CD4-positive, alpha-beta memory T cell (primary cell): Measurements from ENCODE around the gene CARF. TPM values are rescaled to one million over a fixed set of nuclear protein-coding genes. Genes with fewer than 3 reads are reported as not detected.

ENCODE experiments used
- CTCF ChIA-PET: fragments of 350-600 bp; sonication (Branson Sonifier 250); formaldehyde crosslinking; loops from one replicate; lab custom pipeline; 2021; ENCODE audit warnings: inconsistent platforms; ENCODE audit not compliant: partially characterized antibody; lab: Charles Lee
- POLR2A ChIA-PET: fragments of 350-600 bp; sonication (Branson Sonifier 250); formaldehyde crosslinking; loops from one replicate; lab custom pipeline; 2021; ENCODE audit not compliant: partially characterized antibody; lab: Charles Lee
- DNase-seq, 5 donors: peaks; one replicate each; pipeline versions ENCODE4 v3.0.0 to v3.0.0-alpha.2; 2020 to 2022; ENCODE audit warnings: mixed read lengths in 1 of 5
- H3K27ac ChIP-seq: one replicate; pipeline ENCODE4 v1.7.0; 2013; ENCODE audit warnings: low read depth, low read length
- H3K27me3 ChIP-seq: 2 replicates; pipeline ENCODE4 v1.7.0; 2013; ENCODE audit warnings: mild to moderate bottlenecking, low read length, moderate library complexity; ENCODE audit not compliant: insufficient read depth
- H3K36me3 ChIP-seq: 2 replicates; pipeline ENCODE4 v1.7.0; 2013; ENCODE audit warnings: mild to moderate bottlenecking, low read length, moderate library complexity; ENCODE audit not compliant: insufficient read depth
- H3K4me1 ChIP-seq: 2 replicates; pipeline ENCODE4 v1.7.0; 2013; ENCODE audit warnings: mild to moderate bottlenecking, low read length, moderate library complexity; ENCODE audit not compliant: insufficient read depth
- H3K4me3 ChIP-seq, 2 donors: one replicate each; pipeline ENCODE4 v1.7.0; 2013; ENCODE audit warnings: low read length in 2 of 2, mild to moderate bottlenecking in 1 of 2
- H3K9me3 ChIP-seq, 2 donors: one replicate each; pipeline ENCODE4 v1.7.0; 2013; ENCODE audit warnings: low read length in 2 of 2, control low read depth in 1 of 2; ENCODE audit not compliant: control insufficient read depth in 1 of 2
- H3K27ac Mint-ChIP-seq, 7 donors: one replicate each; pipeline ENCODE4 v1.8.0; 2020 to 2021; ENCODE audit warnings: mixed read lengths in 7 of 7, mild to moderate bottlenecking in 6 of 7, inconsistent platforms in 3 of 7, moderate library complexity in 3 of 7
- H3K27me3 Mint-ChIP-seq, 2 donors: one replicate each; pipeline ENCODE4 v1.8.0; 2020 to 2021; ENCODE audit warnings: mixed read lengths in 2 of 2
- H3K36me3 Mint-ChIP-seq, 2 donors: one replicate each; pipeline ENCODE4 v1.8.0; 2020 to 2021; ENCODE audit warnings: mixed read lengths in 2 of 2, inconsistent platforms in 1 of 2, mild to moderate bottlenecking in 1 of 2
- H3K4me1 Mint-ChIP-seq, 4 donors: one replicate each; pipeline ENCODE4 v1.8.0; 2020 to 2021; ENCODE audit warnings: mixed read lengths in 4 of 4, mild to moderate bottlenecking in 1 of 4
- H3K4me3 Mint-ChIP-seq, 8 donors: one replicate each; pipeline ENCODE4 v1.8.0; 2020 to 2021; ENCODE audit warnings: mixed read lengths in 8 of 8, mild to moderate bottlenecking in 7 of 8, moderate library complexity in 6 of 8, inconsistent platforms in 3 of 8
- H3K9me3 Mint-ChIP-seq, 8 donors: one replicate each; pipeline ENCODE4 v1.8.0; 2020 to 2021; ENCODE audit warnings: mixed read lengths in 8 of 8, mild to moderate bottlenecking in 5 of 8, inconsistent platforms in 3 of 8, moderate library complexity in 1 of 8
- intact Hi-C: fragments of 100-400 bp; cut with micrococcal nuclease; formaldehyde crosslinking; loops from one replicate; pipeline ENCODE4 v1.15.1; 2023
- polyA plus RNA-seq, 2 donors: library from polyadenylated mRNA; unstranded; fragments of 300-500 nt; fragmentation: Illumina TruSeq; gene quantifications; one replicate each; pipeline ENCODE4 v1.2.3, GENCODE V29; 2021
- total RNA-seq, 2 experiments: library from RNA; stranded (reverse); gene quantifications; one replicate each; pipeline ENCODE4 v1.2.3, GENCODE V29; 2021

CARF gene
- total and polyA plus RNA-seq, 4 experiments from 2014 or later, result 1.9 to 27.6 (median 14.9) TPM

DNA sequence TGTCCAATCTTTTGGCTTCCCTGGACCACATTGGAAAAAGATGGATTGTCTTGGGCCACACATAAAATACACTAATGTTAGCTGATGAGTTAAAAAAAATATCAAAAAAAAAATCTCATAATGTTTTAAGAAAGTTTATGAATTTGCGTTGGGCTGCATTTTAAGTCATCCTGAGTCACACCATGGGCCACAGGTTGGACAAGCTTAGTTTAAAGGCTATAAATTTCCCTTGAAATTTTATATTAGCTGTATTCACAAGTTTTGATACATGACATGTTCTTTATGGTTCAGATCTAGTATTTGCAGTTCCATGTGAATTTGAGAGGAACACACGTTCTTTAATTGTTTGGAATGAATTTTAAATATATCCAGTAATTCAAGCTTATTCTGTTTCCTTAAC, 21.9 kb downstream of the CARF start:
- H3K27ac Mint-ChIP-seq, result peak overlapping the region in 1 of 7 donors; percentile 24
- Histone ChIP-seq H3K27ac (no peak overlapping the region), H3K4me1 (no peaks in the 10 kb centered on the region), H3K4me3 (no peak overlapping the region), H3K9me3 (no peaks in the 10 kb centered on the region), H3K36me3 (no peaks in the 10 kb centered on the region), H3K27me3 (no peaks in the 10 kb centered on the region)
- H3K4me1 Mint-ChIP-seq, result peaks cover 0 to 7% (median 3%) of the 10 kb centered on the region in 4 donors
- ChIA-PET POLR2A (no interaction called here), CTCF (no interaction called here)
- H3K9me3 Mint-ChIP-seq, result no peaks in the 10 kb centered on the region
- intact Hi-C loops, result no loop called here
- no peaks in the 10 kb centered on the region for H3K27me3 Mint-ChIP-seq
- peaks cover 45 to 49% of the 10 kb centered on the region in 2 donors for H3K36me3 Mint-ChIP-seq
- DNase-seq, result no peak
- no peak overlapping the region for H3K4me3 Mint-ChIP-seq

- CTCF ChIA-PET, result no interaction called here
- POLR2A ChIA-PET, result no interaction called here
- no peaks in the 10 kb centered on the region for H3K36me3 ChIP-seq
- H3K4me3 ChIP-seq, result no peak overlapping the region
- DNase-seq, result no peak
- H3K4me3 Mint-ChIP-seq, result no peak overlapping the region
- H3K36me3 Mint-ChIP-seq, result peaks cover 41 to 46% of the 10 kb centered on the region in 2 donors
- no peaks in the 10 kb centered on the region for H3K27me3 ChIP-seq
- intact Hi-C loops, result no loop called here
- H3K27me3 Mint-ChIP-seq, result no peaks in the 10 kb centered on the region
- no peaks in the 10 kb centered on the region for H3K9me3 Mint-ChIP-seq
- H3K9me3 ChIP-seq, result no peaks in the 10 kb centered on the region
- no peaks in the 10 kb centered on the region for H3K4me1 ChIP-seq
- H3K4me1 Mint-ChIP-seq, result peaks cover 0 to 5% (median 3%) of the 10 kb centered on the region in 4 donors
- H3K27ac ChIP-seq, result no peak overlapping the region
- peak overlapping the region in 2 of 7 donors; percentile 18 to 24 for H3K27ac Mint-ChIP-seq
Measured at GRCh38 chr2:202934456-202934855, 22.4 kb downstream of the CARF start.

GRCh38 chr2:202938960-202939359, 26.9 kb downstream of the CARF start:
- no peak overlapping the region for H3K4me3 Mint-ChIP-seq
- intact Hi-C loops, result no loop called here
- ChIA-PET POLR2A (no interaction called here), CTCF (no interaction called here)
- no peak overlapping the region for H3K27ac Mint-ChIP-seq
- no peaks in the 10 kb centered on the region for H3K27me3 ChIP-seq
- H3K9me3 Mint-ChIP-seq, result no peaks in the 10 kb centered on the region
- DNase-seq, result no peak
- H3K27me3 Mint-ChIP-seq, result no peaks in the 10 kb centered on the region
- no peaks in the 10 kb centered on the region for H3K4me1 ChIP-seq
- H3K4me1 Mint-ChIP-seq, result no peaks in the 10 kb centered on the region
- H3K4me3 ChIP-seq, result no peak overlapping the region
- H3K9me3 ChIP-seq, result no peaks in the 10 kb centered on the region
- H3K36me3 ChIP-seq, result no peaks in the 10 kb centered on the region
- no peak overlapping the region for H3K27ac ChIP-seq
- H3K36me3 Mint-ChIP-seq, result peaks cover 29 to 33% of the 10 kb centered on the region in 2 donors

GRCh38 chr2:202941771-202942170, 29.7 kb downstream of the CARF start:
- no peak overlapping the region for H3K27ac ChIP-seq
- no peak overlapping the region for H3K4me3 ChIP-seq
- intact Hi-C loops, result no loop called here
- no peaks in the 10 kb centered on the region for H3K4me1 ChIP-seq
- DNase-seq, result no peak
- CTCF ChIA-PET, result interaction anchor here (0.7 to 1.6 kb wide), 3 partner anchors 10 to 197 kb away, joined by 3 read pairs; no protein-coding TSS in a partner anchor
- H3K27me3 ChIP-seq, result no peaks in the 10 kb centered on the region
- Mint-ChIP-seq H3K4me1 (no peaks in the 10 kb centered on the region), H3K9me3 (peaks cover under 1 to 16% (median 8%) of the 10 kb centered on the region in 8 donors), H3K4me3 (no peak overlapping the region), H3K36me3 (peaks cover 46 to 48% of the 10 kb centered on the region in 2 donors), H3K27me3 (no peaks in the 10 kb centered on the region), H3K27ac (no peak overlapping the region)
- POLR2A ChIA-PET, result interaction anchor here (0.6 kb wide), 1 partner anchor 368 kb away, joined by 4 read pairs; no protein-coding TSS in a partner anchor
- no peaks in the 10 kb centered on the region for H3K9me3 ChIP-seq
- no peaks in the 10 kb centered on the region for H3K36me3 ChIP-seq

- no peaks in the 10 kb centered on the region for H3K4me1 Mint-ChIP-seq
- ChIA-PET POLR2A (no interaction called here), CTCF (no interaction called here)
- no peak overlapping the region for H3K4me3 ChIP-seq
- no peak for DNase-seq
- peaks cover 54 to 55% of the 10 kb centered on the region in 2 donors for H3K36me3 Mint-ChIP-seq
- no peaks in the 10 kb centered on the region for H3K9me3 ChIP-seq
- H3K27ac ChIP-seq, result no peak overlapping the region
- peaks cover 2 to 31% (median 16%) of the 10 kb centered on the region in 8 donors for H3K9me3 Mint-ChIP-seq
- intact Hi-C loops, result no loop called here
- H3K36me3 ChIP-seq, result no peaks in the 10 kb centered on the region
- no peaks in the 10 kb centered on the region for H3K4me1 ChIP-seq
- H3K27ac Mint-ChIP-seq, result no peak overlapping the region
- H3K27me3 Mint-ChIP-seq, result no peaks in the 10 kb centered on the region
- H3K27me3 ChIP-seq, result no peaks in the 10 kb centered on the region
- H3K4me3 Mint-ChIP-seq, result no peak overlapping the region
Measured at GRCh38 chr2:202944408-202944807, 32.3 kb downstream of the CARF start.

DNA sequence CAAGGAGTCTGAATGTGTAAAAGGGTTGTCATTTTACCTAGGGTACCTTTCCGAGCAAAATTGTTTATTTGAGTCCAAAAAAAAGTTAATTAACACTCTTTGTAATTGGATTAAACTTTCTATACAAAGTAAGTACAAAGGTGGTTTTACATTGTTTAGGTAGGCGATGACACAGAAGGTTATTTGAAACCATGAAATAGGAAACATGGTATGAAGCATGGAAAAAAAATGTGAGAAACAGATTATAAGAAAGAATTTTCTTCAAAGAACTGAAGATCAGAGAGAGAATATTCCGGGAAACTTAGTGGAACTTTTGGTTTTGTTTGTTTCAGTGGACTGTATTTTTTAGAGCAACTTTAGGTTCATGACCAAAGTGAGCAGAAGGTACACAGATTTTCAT, 32.7 kb downstream of the CARF start:
- H3K27ac Mint-ChIP-seq, result no peak overlapping the region
- Histone ChIP-seq H3K4me3 (no peak overlapping the region), H3K36me3 (no peaks in the 10 kb centered on the region), H3K27me3 (no peaks in the 10 kb centered on the region), H3K4me1 (no peaks in the 10 kb centered on the region), H3K9me3 (no peaks in the 10 kb centered on the region), H3K27ac (no peak overlapping the region)
- H3K27me3 Mint-ChIP-seq, result no peaks in the 10 kb centered on the region
- intact Hi-C loops, result no loop called here
- peaks cover 2 to 31% (median 16%) of the 10 kb centered on the region in 8 donors for H3K9me3 Mint-ChIP-seq
- ChIA-PET CTCF (no interaction called here), POLR2A (no interaction called here)
- DNase-seq, result no peak
- no peak overlapping the region for H3K4me3 Mint-ChIP-seq
- H3K36me3 Mint-ChIP-seq, result peaks cover 54 to 55% of the 10 kb centered on the region in 2 donors
- H3K4me1 Mint-ChIP-seq, result no peaks in the 10 kb centered on the region

DNA sequence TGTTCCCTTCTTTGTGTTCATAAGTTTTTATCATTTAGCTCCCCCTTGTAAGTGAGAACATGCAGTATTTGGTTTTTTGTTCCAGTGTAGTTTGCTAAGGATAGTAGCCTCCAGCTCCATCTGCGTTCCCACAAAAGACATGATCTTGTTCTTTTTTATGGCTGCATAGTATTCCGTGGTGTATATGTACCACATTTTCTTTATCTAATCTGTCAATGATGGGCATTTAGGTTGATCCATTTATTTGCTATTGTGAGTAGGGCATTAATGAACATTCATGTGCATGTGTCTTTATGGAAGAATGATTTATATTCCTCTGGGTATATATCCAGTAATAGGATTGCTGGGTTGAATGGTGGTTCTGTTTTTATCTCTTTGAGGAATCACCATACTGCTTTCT, 33.4 kb downstream of the CARF start:
- H3K4me1 Mint-ChIP-seq, result no peaks in the 10 kb centered on the region
- H3K9me3 Mint-ChIP-seq, result peaks cover 2 to 31% (median 16%) of the 10 kb centered on the region in 8 donors
- H3K27me3 ChIP-seq, result no peaks in the 10 kb centered on the region
- H3K27ac ChIP-seq, result no peak overlapping the region
- H3K36me3 ChIP-seq, result no peaks in the 10 kb centered on the region
- DNase-seq, result no peak
- H3K4me1 ChIP-seq, result no peaks in the 10 kb centered on the region
- peaks cover 51 to 52% of the 10 kb centered on the region in 2 donors for H3K36me3 Mint-ChIP-seq
- H3K27ac Mint-ChIP-seq, result no peak overlapping the region
- no peaks in the 10 kb centered on the region for H3K27me3 Mint-ChIP-seq
- intact Hi-C loops, result no loop called here
- no peaks in the 10 kb centered on the region for H3K9me3 ChIP-seq
- no peak overlapping the region for H3K4me3 ChIP-seq
- H3K4me3 Mint-ChIP-seq, result no peak overlapping the region
- CTCF ChIA-PET, result no interaction called here
- POLR2A ChIA-PET, result no interaction called here
